CD14-positive monocyte (primary cell): ENCODE data around the gene EARS2. TPM values are rescaled to one million over a fixed set of nuclear protein-coding genes. Genes with fewer than 3 reads are reported as not detected.
A peak's percentile ranks its signal among the peaks of the same experiment; 100 is the strongest.
"Not testable (repeated sequence)": the region's sequence is repeated elsewhere in the genome, so short reads cannot be mapped to it uniquely, and the experiment has no call there.

Source experiments
- DNase-seq, 3 donors: peaks; one replicate each; pipeline ENCODE4 v3.0.0-alpha.2; 2011 to 2022
- H2AFZ ChIP-seq: 2 replicates; pipeline ENCODE4 v1.6.0; 2012; ENCODE audit warnings: mild to moderate bottlenecking, low read depth, low read length, inconsistent platforms; ENCODE audit not compliant: insufficient read depth, poor library complexity, severe bottlenecking
- H3K27ac ChIP-seq, 2 donors: 1 replicate in 1 of 2; 2 replicates in 1 of 2; pipeline ENCODE4 v1.5.1; 2012 to 2013; ENCODE audit warnings: low read length in 2 of 2, control low read depth in 1 of 2, inconsistent platforms in 1 of 2, low read depth in 1 of 2, mild to moderate bottlenecking in 1 of 2
- H3K27me3 ChIP-seq, 2 donors: one replicate each; pipeline versions ENCODE4 v1.6.0 to v1.6.1; 2011 to 2013; ENCODE audit warnings: low read length in 2 of 2; ENCODE audit not compliant: control insufficient read depth in 2 of 2, insufficient read depth in 2 of 2
- H3K36me3 ChIP-seq, 2 donors: replicated peaks in 1 of 2; 1 replicate in 1 of 2; 2 replicates in 1 of 2; pipeline versions ENCODE4 v1.5.1 to v1.6.1; 2012 to 2013; ENCODE audit warnings: low read length in 2 of 2, control low read depth in 1 of 2, inconsistent platforms in 1 of 2, mild to moderate bottlenecking in 1 of 2; ENCODE audit not compliant: insufficient read depth in 2 of 2, control insufficient read depth in 1 of 2
- H3K4me1 ChIP-seq, 2 donors: 1 replicate in 1 of 2; 2 replicates in 1 of 2; pipeline versions ENCODE4 v1.5.1 to v1.6.1; 2012 to 2013; ENCODE audit warnings: low read length in 2 of 2, control low read depth in 1 of 2, inconsistent platforms in 1 of 2, mild to moderate bottlenecking in 1 of 2, moderate library complexity in 1 of 2; ENCODE audit not compliant: insufficient read depth in 2 of 2, control insufficient read depth in 1 of 2
- H3K4me2 ChIP-seq: replicated peaks from 2 replicates; pipeline ENCODE3; 2012; ENCODE audit warnings: low read length, moderate library complexity, mild to moderate bottlenecking; ENCODE audit not compliant: poor library complexity, severe bottlenecking; ENCODE audit errors: extremely low read depth
- H3K4me3 ChIP-seq, 3 experiments: fragments of 200-600 bp in 1 of 3; sonication (generic) in 1 of 3; replicated peaks in 1 of 3; 1 replicate in 2 of 3; 2 replicates in 1 of 3; pipeline ENCODE4 v1.5.1; 2011 to 2013; ENCODE audit warnings: low read length in 3 of 3, mild to moderate bottlenecking in 3 of 3, control low read depth in 2 of 3, low read depth in 2 of 3, inconsistent platforms in 1 of 3, moderate library complexity in 1 of 3
- H3K79me2 ChIP-seq: 2 replicates; pipeline ENCODE4 v1.6.0; 2012; ENCODE audit warnings: mild to moderate bottlenecking, control low read depth, inconsistent platforms, low read length, moderate library complexity; ENCODE audit not compliant: insufficient read depth
- H3K9ac ChIP-seq: 2 replicates; pipeline ENCODE4 v1.6.0; 2017; ENCODE audit warnings: low read length, mild to moderate bottlenecking; ENCODE audit not compliant: insufficient read depth, poor library complexity, severe bottlenecking
- H3K9me3 ChIP-seq, 2 donors: replicated peaks in 1 of 2; 1 replicate in 1 of 2; 2 replicates in 1 of 2; pipeline versions ENCODE4 v1.5.1 to v1.6.1; 2012 to 2013; ENCODE audit warnings: low read length in 2 of 2, control low read depth in 1 of 2; ENCODE audit not compliant: control insufficient read depth in 1 of 2, insufficient read depth in 1 of 2
- H4K20me1 ChIP-seq: 2 replicates; pipeline ENCODE4 v1.6.0; 2012; ENCODE audit warnings: mild to moderate bottlenecking, low read length, control low read depth, moderate library complexity; ENCODE audit not compliant: insufficient read depth
- H3K27ac Mint-ChIP-seq, 7 donors: one replicate each; pipeline ENCODE4 v1.8.0; 2020; ENCODE audit warnings: mild to moderate bottlenecking in 7 of 7, mixed read lengths in 7 of 7, moderate library complexity in 6 of 7, inconsistent platforms in 2 of 7
- H3K27me3 Mint-ChIP-seq, 3 donors: one replicate each; pipeline ENCODE4 v1.8.0; 2021 to 2022; ENCODE audit warnings: low read depth in 3 of 3, mild to moderate bottlenecking in 3 of 3, mixed read lengths in 3 of 3, moderate library complexity in 3 of 3, inconsistent platforms in 1 of 3
- H3K36me3 Mint-ChIP-seq, 2 donors: one replicate each; pipeline ENCODE4 v1.8.0; 2020; ENCODE audit warnings: mixed read lengths in 2 of 2, inconsistent platforms in 1 of 2, mild to moderate bottlenecking in 1 of 2
- H3K4me1 Mint-ChIP-seq: one replicate; pipeline ENCODE4 v1.8.0; 2020; ENCODE audit warnings: mild to moderate bottlenecking, mixed read lengths
- H3K4me3 Mint-ChIP-seq, 2 donors: one replicate each; pipeline ENCODE4 v1.8.0; 2020; ENCODE audit warnings: mild to moderate bottlenecking in 2 of 2, mixed read lengths in 2 of 2, moderate library complexity in 1 of 2
- H3K9me3 Mint-ChIP-seq, 7 donors: one replicate each; pipeline ENCODE4 v1.8.0; 2020 to 2022; ENCODE audit warnings: mixed read lengths in 7 of 7, mild to moderate bottlenecking in 6 of 7, moderate library complexity in 6 of 7, inconsistent platforms in 2 of 7
- CTCF ChIP-seq: fragments of 200-600 bp; IDR thresholded peaks from one replicate; pipeline ENCODE4 v1.8.0; 2022; ENCODE audit warnings: antibody characterized with exemption, mild to moderate bottlenecking
- WGBS: methylation state at CpG from one replicate; pipeline ENCODE4 v1.1.5; 2013; ENCODE audit warnings: missing lambda C conversion rate; ENCODE audit not compliant: insufficient coverage; 5-methylcytosine and 5-hydroxymethylcytosine counted together
- intact Hi-C, 2 donors: fragments of 100-400 bp; cut with micrococcal nuclease; formaldehyde crosslinking; loops; one replicate each; pipeline versions ENCODE4 v1.15.0 to v1.15.1; 2023
- polyA plus RNA-seq, 3 donors: library from polyadenylated mRNA; depleted of rRNA in 1 of 3; unstranded in 2 of 3; stranded (reverse) in 1 of 3; fragments of 300-500 nt in 2 of 3; fragments of >200 nt in 1 of 3; fragmentation: Illumina TruSeq in 2 of 3; gene quantifications; 1 replicate in 2 of 3; 2 replicates in 1 of 3; pipeline ENCODE4 v1.2.3, GENCODE V29; 2012 to 2021

EARS2 gene
- polyA plus RNA-seq, 3 donors, result 2.9 to 4.7 (median 4.2) TPM

- Mint-ChIP-seq H3K27me3 (no peaks in the 10 kb centered on the region), H3K27ac (peak overlapping the region in 1 of 7 donors; percentile 62), H3K4me1 (no peaks in the 10 kb centered on the region), H3K9me3 (no peaks in the 10 kb centered on the region), H3K36me3 (peaks cover 73 to 94% of the 10 kb centered on the region in 2 donors), H3K4me3 (no peak overlapping the region)
- no peak overlapping the region for H3K9ac ChIP-seq
- no peak overlapping the region for H3K4me3 ChIP-seq
- intact Hi-C loops, result no loop called here
- peaks cover 16% of the 10 kb centered on the region for H4K20me1 ChIP-seq
- H3K9me3 ChIP-seq, result no peaks in the 10 kb centered on the region
- H3K4me2 ChIP-seq, result no peak overlapping the region
- peaks cover 55 to 86% of the 10 kb centered on the region in 2 donors for H3K36me3 ChIP-seq
- no peak overlapping the region for H2AFZ ChIP-seq
- no peak for TF ChIP-seq CTCF
- H3K27me3 ChIP-seq, result no peaks in the 10 kb centered on the region
- peaks cover 22% of the 10 kb centered on the region for H3K79me2 ChIP-seq
- H3K27ac ChIP-seq, result no peak overlapping the region
- H3K4me1 ChIP-seq, result no peaks in the 10 kb centered on the region
- WGBS, result 98% methylated on average over 6 of the region's 14 CpGs
- no peak for DNase-seq
Measured at GRCh38 chr16:23584186-23585076, 27.3 kb upstream of the EARS2 start.

- WGBS, result 95% methylated on average over 6 of the region's 30 CpGs
- H3K4me3 ChIP-seq, intact Hi-C loops, H3K27me3 Mint-ChIP-seq, H3K9me3 ChIP-seq, DNase-seq, H3K9ac ChIP-seq, H3K4me3 Mint-ChIP-seq, H3K4me1 Mint-ChIP-seq, H3K4me1 ChIP-seq, H2AFZ ChIP-seq, H3K4me2 ChIP-seq, H3K27me3 ChIP-seq, H3K9me3 Mint-ChIP-seq, H3K27ac ChIP-seq: not testable (repeated sequence)
- Histone ChIP-seq H4K20me1 (peaks cover 12% of the 10 kb centered on the region), H3K36me3 (peaks cover 59 to 80% of the 10 kb centered on the region in 2 donors), H3K79me2 (peaks cover 16% of the 10 kb centered on the region)
- peak overlapping the region in 1 of 7 donors; percentile 76 for H3K27ac Mint-ChIP-seq
- peaks cover 66 to 88% of the 10 kb centered on the region in 2 donors for H3K36me3 Mint-ChIP-seq
Measured at GRCh38 chr16:23583271-23583670, 26.1 kb upstream of the EARS2 start.
